ENCODE results near the gene RAP1GAP2.

DNA sequence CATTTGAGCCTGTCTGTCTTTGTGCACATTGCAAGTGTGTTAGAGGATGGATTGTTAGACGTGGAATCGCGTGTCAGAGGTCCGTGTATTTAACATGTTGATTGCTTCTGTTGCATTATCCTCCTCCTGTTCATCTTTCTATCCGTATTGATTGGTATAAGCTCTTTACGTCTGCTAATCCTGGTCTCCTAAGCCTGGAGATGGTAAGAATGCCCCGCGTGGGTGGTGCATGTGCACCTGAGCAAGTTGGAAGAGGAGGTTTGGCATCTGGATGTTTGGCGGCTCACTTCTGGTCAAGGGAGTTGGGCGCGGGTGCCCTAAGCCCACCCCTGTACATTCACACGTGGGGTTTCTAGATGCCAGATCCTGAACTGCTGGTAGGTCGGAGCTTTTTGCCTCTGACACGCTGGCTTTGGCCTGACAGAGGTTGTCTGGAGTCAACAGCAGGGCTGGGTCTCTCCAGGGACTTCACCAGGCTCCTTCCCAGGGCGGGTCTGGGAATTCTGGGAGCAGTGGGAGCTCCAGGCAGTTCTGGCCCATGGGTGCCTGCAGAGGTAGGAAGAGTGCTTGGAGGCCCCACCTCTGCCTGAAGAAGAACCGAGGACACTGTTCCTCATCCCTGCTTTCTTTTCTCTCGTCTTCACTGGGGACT, 159.8 kb downstream of the RAP1GAP2 start:
- TF ChIP-seq, protein P1, sequence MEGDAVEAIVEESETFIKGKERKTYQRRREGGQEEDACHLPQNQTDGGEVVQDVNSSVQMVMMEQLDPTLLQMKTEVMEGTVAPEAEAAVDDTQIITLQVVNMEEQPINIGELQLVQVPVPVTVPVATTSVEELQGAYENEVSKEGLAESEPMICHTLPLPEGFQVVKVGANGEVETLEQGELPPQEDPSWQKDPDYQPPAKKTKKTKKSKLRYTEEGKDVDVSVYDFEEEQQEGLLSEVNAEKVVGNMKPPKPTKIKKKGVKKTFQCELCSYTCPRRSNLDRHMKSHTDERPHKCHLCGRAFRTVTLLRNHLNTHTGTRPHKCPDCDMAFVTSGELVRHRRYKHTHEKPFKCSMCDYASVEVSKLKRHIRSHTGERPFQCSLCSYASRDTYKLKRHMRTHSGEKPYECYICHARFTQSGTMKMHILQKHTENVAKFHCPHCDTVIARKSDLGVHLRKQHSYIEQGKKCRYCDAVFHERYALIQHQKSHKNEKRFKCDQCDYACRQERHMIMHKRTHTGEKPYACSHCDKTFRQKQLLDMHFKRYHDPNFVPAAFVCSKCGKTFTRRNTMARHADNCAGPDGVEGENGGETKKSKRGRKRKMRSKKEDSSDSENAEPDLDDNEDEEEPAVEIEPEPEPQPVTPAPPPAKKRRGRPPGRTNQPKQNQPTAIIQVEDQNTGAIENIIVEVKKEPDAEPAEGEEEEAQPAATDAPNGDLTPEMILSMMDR (IDR thresholded peaks at IDR 0.05), result no peak
- TF ChIP-seq POLR2A (IDR thresholded peaks at IDR 0.05; ENCODE audit: low read depth) (no peak), EP300 (IDR thresholded peaks at IDR 0.05) (no peak), POLR2AphosphoS5 (IDR thresholded peaks at IDR 0.05) (no peak)

Measured in esophagus muscularis mucosa (tissue), 4 donors.